GM19035 (cell line): ENCODE data around the gene MGST2.
"Not testable (repeated sequence)": the region's sequence is repeated elsewhere in the genome, so short reads cannot be mapped to it uniquely, and the experiment has no call there.

Experiments
- ATAC-seq: cut with Tn5 transposase; IDR thresholded peaks from one replicate; pipeline ENCODE4 v1.9.1; 2021; ENCODE audit not compliant: unreplicated experiment

Gene MGST2

GRCh38 chr4:139698167-139698925, 32.7 kb downstream of the MGST2 start:
- ATAC-seq: not testable (repeated sequence)

- no peak for ATAC-seq
Observed at GRCh38 chr4:139700568-139700967, 34.9 kb downstream of the MGST2 start.

GRCh38 chr4:139704915-139705485, 39.4 kb downstream of the MGST2 start:
- no peak for ATAC-seq

GRCh38 chr4:139709660-139710059, 44.0 kb downstream of the MGST2 start:
- no peak for ATAC-seq

- no peak for ATAC-seq
Observed at GRCh38 chr4:139710073-139710472, 44.5 kb downstream of the MGST2 start.

- ATAC-seq: no peak
Observed at GRCh38 chr4:139711461-139711860, 45.8 kb downstream of the MGST2 start.

- ATAC-seq: no peak
Observed at GRCh38 chr4:139712882-139713281, 47.3 kb downstream of the MGST2 start.

GRCh38 chr4:139715746-139716391, 50.2 kb downstream of the MGST2 start:
- no peak for ATAC-seq

- ATAC-seq: no peak
Observed at GRCh38 chr4:139718358-139718757, 52.7 kb downstream of the MGST2 start.

- no peak for ATAC-seq
Observed at GRCh38 chr4:139718833-139719232, 53.2 kb downstream of the MGST2 start.

GRCh38 chr4:139719381-139720101, 53.9 kb downstream of the MGST2 start:
- no peak for ATAC-seq

GRCh38 chr4:139720806-139721205, 55.2 kb downstream of the MGST2 start:
- no peak for ATAC-seq

GRCh38 chr4:139721789-139722188, 56.2 kb downstream of the MGST2 start:
- ATAC-seq: no peak

- no peak for ATAC-seq
Observed at GRCh38 chr4:139725236-139725635, 59.6 kb downstream of the MGST2 start.

GRCh38 chr4:139726615-139727014, 61.0 kb downstream of the MGST2 start:
- ATAC-seq: no peak

- no peak for ATAC-seq
Observed at GRCh38 chr4:139728146-139728545, 62.5 kb downstream of the MGST2 start.

GRCh38 chr4:139728840-139729239, 63.2 kb downstream of the MGST2 start:
- ATAC-seq: no peak

GRCh38 chr4:139732991-139733570, 67.5 kb downstream of the MGST2 start:
- ATAC-seq: no peak

GRCh38 chr4:139734201-139734874, 68.7 kb downstream of the MGST2 start:
- no peak for ATAC-seq

GRCh38 chr4:139734875-139735380, 69.3 kb downstream of the MGST2 start:
- peak; percentile 59 for ATAC-seq
